GM12892 (cell line): ENCODE results near the gene PRIMPOL.

ENCODE experiments used
- POLR2A ChIP-seq: IDR thresholded peaks from 2 replicates; pipeline ENCODE4 v1.6.1; 2011; ENCODE audit warnings: low read depth, low read length, control low read depth
- POLR2AphosphoS5 ChIP-seq: IDR thresholded peaks from 2 replicates; pipeline ENCODE4 v1.6.1; 2011; ENCODE audit warnings: low read depth, low read length, control low read depth
- TAF1 ChIP-seq: IDR thresholded peaks from 2 replicates; pipeline ENCODE4 v1.6.1; 2011; ENCODE audit warnings: low read depth, mild to moderate bottlenecking, control low read depth, low read length, borderline replicate concordance

GRCh38 chr4:184643731-184644130 lies 5.8 kb upstream of the PRIMPOL start:
- TF ChIP-seq POLR2A, result no peak
- TF ChIP-seq TAF1, result no peak
- no peak for TF ChIP-seq POLR2AphosphoS5
